ENCODE data around the gene TJP3. TPM values are rescaled to one million over a fixed set of nuclear protein-coding genes. Genes with fewer than 3 reads are reported as not detected.
A peak's percentile ranks its signal among the peaks of the same experiment; 100 is the strongest.

TJP3 gene
- polyA plus RNA-seq, 1 donor from 2014 or later = 4.9 TPM

DNA sequence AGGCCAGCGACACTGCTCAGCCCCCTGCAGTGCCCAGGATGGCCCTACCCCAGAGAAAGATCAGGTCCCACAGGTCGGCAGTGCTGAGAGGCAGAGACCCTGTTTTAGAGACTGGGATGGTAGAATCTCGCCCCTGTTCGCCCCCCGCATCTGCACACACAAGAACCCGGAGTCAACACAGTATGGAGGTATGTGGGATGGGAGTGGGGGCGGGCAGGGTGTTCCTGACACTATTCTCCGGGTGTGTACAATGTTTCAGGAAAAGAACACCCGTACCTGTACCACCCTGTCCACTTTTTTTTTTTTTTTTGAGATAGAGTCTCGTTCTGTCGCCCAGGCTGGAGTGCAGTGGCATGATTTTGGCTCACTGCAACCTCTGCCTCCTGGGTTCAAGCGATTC lies 27.2 kb upstream of the TJP3 start:
- no peak overlapping the region for H3K27ac Mint-ChIP-seq
- peaks cover 5 to 8% (median 6%) of the 10 kb centered on the region in 3 donors for H3K4me1 Mint-ChIP-seq

DNA sequence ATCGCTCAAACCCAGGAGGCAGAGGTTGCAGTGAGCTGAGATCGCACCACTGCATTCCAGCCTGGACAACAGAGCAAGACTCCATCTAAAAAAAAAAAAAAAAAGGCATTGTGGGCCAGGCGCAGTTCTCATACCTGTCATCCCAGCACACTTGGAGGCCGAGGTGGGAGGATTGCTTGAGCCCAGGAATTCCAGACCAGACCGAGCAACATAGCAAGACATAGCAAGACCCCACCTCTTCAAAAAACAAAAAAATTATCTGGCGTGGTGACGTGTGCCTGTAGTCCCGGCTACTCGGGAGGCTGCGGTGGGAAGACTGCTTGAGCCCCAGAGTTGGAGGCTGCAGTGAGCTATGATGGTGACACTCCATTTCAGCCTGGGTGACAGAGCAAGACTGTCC lies 25.9 kb upstream of the TJP3 start:
- Mint-ChIP-seq H3K27ac (no peak overlapping the region), H3K36me3 (peaks cover 5% of the 10 kb centered on the region), H3K9me3 (no peaks in the 10 kb centered on the region), H3K27me3 (no peaks in the 10 kb centered on the region), H3K4me1 (peaks cover 6 to 10% (median 8%) of the 10 kb centered on the region in 3 donors), H3K4me3 (no peak overlapping the region)

More for the DNA sequence above, 27.2 kb upstream of the TJP3 start:
- Mint-ChIP-seq H3K36me3 (peaks cover 6% of the 10 kb centered on the region), H3K27me3 (no peaks in the 10 kb centered on the region), H3K9me3 (no peaks in the 10 kb centered on the region), H3K4me3 (no peak overlapping the region)

DNA sequence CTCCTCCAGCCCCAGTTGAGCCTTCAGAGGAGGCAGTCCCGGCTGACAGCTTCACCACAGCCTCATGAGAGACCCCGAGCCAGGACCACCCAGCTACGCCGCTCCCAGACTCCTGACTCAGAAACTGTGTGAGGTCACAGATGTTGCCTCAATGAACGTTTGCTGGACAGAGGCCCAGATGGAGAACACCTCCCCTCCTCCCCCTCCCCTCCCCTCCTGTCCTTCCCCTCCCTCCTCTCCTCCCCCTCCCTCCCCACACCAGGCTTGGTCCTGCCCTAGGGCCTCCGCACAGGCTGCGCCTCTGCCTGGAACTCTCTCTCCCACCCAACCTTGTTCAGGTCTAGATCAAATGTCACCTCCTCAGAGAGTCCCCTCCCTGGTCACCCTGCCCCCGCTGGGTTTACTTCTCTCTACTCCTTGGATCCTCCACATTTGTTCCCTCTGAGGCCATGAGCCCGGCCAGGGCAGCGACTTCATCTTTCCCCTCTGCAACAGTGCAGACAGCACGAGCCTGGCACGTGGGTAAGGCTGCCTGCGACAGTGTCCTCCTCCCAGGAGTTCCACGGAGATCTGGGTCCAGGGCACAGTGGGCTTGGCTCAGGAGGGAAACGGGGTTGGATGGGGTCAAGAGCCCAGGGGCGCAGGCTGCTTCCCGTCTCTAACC lies 25.3 kb upstream of the TJP3 start:
- Mint-ChIP-seq H3K27ac (no peak overlapping the region), H3K4me3 (peak overlapping the region in 1 of 4 donors; percentile 16), H3K4me1 (peaks cover 6 to 11% (median 10%) of the 10 kb centered on the region in 3 donors)

DNA sequence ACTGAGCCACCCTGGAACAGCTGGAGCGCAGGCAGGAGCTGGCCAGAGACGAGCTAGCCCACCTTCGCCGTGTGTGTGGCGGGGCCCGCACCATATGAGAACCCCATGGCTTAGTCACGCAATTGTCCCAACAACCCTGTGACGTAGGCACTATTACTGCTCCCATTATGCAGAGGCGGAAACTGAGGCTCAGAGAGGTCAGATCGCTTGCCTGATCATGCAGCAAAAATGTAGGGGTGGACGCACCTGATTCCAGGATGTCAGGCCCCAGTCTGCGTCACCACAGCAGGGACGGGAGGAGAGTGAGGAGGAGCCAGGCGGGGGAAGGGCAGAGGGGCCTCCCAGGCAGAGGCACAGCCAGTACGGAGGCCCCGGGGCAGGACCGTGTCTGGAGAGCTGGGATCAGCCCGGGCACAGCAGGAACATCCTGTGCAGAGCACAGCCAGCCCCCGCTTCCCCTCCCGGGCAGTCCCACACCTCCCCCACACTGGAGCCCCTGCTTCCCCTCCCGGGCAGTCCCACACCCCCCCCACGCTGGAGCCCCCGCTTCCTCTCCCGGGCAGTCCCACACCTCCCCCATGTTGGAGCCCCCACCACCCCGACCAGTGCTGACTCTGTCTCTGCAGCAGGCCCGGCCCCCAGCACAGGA lies 24.7 kb upstream of the TJP3 start:
- H3K4me1 Mint-ChIP-seq = peaks cover 6 to 14% (median 11%) of the 10 kb centered on the region in 3 donors
- peaks cover 3% of the 10 kb centered on the region for H3K36me3 Mint-ChIP-seq
- H3K27ac Mint-ChIP-seq = no peak overlapping the region
- peak overlapping the region; percentile 16 to 86 (median 76) for H3K4me3 Mint-ChIP-seq
- no peaks in the 10 kb centered on the region for H3K27me3 Mint-ChIP-seq
- no peaks in the 10 kb centered on the region for H3K9me3 Mint-ChIP-seq

More for the DNA sequence above, 25.3 kb upstream of the TJP3 start:
- H3K9me3 Mint-ChIP-seq = no peaks in the 10 kb centered on the region
- H3K27me3 Mint-ChIP-seq = no peaks in the 10 kb centered on the region
- H3K36me3 Mint-ChIP-seq = peaks cover 3% of the 10 kb centered on the region

DNA sequence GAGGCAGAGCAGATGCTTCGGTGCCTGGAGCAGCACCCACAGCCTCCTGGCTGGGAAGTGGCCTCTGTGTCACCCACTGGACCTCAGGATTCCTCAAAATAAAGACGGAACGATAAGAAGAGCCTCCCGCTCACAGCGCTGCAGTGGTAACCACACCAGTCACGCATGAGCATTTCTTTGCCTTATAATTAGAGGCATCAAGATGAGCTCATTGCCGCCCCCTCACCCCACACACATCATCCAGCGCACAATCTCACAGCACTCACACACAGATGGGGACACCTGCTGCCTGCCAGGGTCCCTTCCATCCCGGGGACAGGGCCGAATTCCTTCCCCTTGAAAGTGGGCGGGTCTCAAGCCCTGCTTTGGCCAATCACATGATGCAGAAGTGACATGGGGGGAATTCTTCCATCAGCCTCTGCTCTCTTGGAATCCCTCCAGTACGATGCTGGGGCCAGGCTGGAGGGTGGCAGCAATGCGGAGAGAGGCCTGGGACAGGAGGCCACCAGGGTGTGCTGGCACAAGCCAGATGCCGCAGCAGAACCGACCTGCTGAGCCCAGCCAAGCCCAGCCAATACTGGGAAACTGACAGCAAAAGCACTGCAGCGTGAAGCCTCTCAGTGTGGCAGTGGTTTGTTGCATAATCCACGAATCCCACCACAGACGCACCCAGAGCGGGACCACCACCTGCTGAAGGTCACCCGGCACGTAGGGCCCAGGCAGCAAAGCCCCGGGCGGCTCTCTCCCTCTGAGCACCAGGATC lies 23.9 kb upstream of the TJP3 start:
- Mint-ChIP-seq H3K27ac (no peak overlapping the region), H3K27me3 (no peaks in the 10 kb centered on the region), H3K4me3 (peak overlapping the region; percentile 34 to 78 (median 70)), H3K36me3 (peaks cover 3% of the 10 kb centered on the region), H3K9me3 (no peaks in the 10 kb centered on the region), H3K4me1 (peaks cover 6 to 15% (median 14%) of the 10 kb centered on the region in 3 donors)

DNA sequence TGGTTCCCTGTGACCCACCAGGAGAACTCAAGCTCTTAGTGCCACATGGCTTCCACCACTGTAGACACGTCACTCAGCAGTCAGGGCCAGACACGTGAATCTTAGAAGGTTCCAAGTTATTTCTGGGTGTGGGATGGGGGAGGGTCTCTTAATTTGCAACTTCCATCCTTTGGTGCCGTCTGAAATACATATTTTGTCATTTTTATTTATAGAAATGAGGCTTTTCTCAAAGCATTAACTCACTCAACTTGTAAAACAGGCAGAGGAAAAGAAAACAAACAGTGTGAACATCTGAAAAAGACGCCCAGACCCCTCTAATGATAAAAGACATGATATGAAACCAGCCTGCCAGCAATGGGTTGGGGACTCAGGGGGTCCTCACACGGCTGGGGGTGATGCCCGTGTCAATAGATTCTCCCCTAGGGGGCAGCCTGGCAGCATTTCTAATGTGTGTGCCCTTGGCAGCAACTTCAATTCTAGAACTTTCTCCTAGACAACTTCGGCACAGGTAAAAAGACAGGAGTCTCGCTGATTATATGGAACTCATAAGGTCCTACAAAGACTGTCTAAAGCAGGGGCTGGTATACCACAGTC lies 23.3 kb upstream of the TJP3 start:
- Mint-ChIP-seq H3K4me1 (peaks cover 6 to 17% (median 16%) of the 10 kb centered on the region in 3 donors), H3K4me3 (peak overlapping the region in 1 of 4 donors; percentile 71), H3K36me3 (peaks cover 3% of the 10 kb centered on the region), H3K27me3 (no peaks in the 10 kb centered on the region), H3K27ac (no peak overlapping the region), H3K9me3 (no peaks in the 10 kb centered on the region)

DNA sequence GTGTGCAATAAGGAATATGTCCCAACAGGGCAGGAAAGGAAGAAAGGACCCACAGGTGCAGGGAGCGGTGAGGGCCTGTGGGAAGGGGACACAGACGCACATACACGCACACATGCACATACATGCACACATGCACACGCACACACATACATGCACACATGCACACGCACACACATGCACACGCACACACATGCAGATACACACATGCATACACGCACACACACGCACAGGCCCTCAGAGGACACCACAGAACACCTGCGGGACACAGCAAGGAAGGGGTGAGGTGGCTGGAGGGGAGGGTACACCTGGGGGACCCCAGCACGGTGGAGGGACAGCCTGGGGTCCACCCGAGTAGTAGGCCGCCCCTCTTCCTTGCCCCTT lies 20.8 kb upstream of the TJP3 start:
- H3K27ac Mint-ChIP-seq = peak overlapping the region in 1 of 3 donors; percentile 65
- no peaks in the 10 kb centered on the region for H3K36me3 Mint-ChIP-seq
- peaks cover 6 to 20% (median 16%) of the 10 kb centered on the region in 3 donors for H3K4me1 Mint-ChIP-seq
- H3K4me3 Mint-ChIP-seq = peak overlapping the region; percentile 72 to 89 (median 84)
- H3K9me3 Mint-ChIP-seq = no peaks in the 10 kb centered on the region
- H3K27me3 Mint-ChIP-seq = no peaks in the 10 kb centered on the region

DNA sequence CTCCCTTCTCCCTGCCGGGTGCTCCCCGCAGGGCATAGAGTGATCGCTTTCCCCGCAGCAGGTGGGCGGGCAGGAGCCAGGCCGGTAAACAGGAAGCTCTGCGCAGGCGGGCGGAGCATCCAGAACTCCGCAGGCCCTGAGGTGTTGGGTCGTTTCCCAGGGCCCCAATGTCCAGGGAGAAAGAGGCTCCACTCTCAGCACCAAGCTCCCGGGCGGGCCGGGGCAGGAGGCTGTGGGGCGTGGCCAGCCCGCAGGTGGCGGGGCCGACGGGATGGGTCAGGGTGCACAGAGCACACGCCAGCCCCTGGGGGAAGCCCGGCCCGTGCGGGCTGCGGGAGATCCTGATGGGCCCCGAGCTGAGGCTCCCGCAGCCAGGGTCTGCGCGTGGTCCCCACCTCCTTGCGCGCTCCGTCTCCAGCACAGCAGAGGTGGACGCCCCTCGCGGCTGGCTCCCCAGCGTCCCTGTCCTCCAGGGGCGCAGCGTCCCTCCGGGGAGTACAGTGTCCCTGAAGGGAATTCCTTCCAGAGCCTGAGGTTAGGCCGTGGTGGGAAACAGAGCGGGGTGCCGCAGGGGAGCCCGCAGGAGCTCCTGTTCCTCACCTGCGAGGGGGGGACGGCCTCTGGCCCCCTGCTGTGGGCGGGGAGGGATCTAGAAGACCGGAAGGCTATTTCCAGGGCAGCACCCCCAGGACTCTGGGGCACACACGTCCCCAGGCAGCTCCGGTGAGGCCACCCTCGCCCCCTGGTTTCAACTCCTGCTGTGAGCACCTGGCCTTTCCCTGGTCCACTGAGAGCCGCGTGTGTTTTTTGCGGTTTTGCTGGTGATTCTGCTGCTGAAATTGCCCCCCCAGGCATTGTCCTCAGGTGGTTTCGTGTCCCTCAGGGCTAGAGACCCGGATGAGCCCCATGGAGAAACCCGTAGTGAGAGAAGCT lies 20.1 kb upstream of the TJP3 start:
- Mint-ChIP-seq H3K27ac (no peak overlapping the region), H3K4me1 (peaks cover 6 to 20% (median 18%) of the 10 kb centered on the region in 3 donors), H3K27me3 (no peaks in the 10 kb centered on the region), H3K4me3 (peak overlapping the region; percentile 72 to 89 (median 84)), H3K36me3 (no peaks in the 10 kb centered on the region), H3K9me3 (no peaks in the 10 kb centered on the region)

DNA sequence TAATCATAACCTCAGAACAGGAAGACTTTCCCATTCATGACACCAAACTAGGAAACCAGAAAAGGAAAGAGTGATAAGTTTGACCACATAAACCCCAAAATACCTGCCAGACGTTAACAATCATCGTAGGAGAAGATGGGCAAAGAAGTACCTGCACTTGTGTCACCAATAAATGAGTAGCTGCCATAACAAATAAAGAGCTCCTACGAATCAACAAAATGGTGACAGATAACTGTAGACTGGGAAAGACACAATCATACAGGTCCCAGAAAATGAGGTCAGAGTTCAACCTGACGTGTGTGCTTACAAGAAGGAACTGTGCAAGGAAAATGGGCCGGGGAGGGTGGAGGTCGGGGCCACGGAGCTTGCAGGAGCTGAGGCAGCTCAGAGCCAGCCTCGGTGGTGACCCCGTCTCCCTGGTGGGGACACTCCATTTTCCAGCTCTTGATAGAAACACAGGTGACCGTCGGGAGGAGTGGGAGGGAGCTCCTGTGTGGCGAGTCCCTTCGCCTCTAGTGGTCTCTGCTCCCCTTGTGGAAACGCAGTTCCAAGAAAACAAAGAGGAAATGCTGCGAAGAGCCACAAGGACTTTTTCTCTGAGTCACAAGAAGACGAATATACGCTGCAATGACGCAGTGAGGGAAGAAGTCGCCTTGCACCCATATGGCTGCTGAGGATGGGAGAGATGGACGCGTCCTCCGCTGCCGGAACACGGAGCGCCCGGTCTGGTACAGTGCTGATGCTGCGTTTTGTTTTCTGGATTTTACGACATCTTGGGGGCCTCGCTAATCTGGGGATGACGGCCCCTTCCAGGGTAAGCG lies 17.4 kb upstream of the TJP3 start:
- peaks cover 0 to 13% (median 12%) of the 10 kb centered on the region in 3 donors for H3K4me1 Mint-ChIP-seq
- H3K9me3 Mint-ChIP-seq = no peaks in the 10 kb centered on the region
- peak overlapping the region in 1 of 3 donors; percentile 59 for H3K27ac Mint-ChIP-seq
- H3K27me3 Mint-ChIP-seq = no peaks in the 10 kb centered on the region
- no peaks in the 10 kb centered on the region for H3K36me3 Mint-ChIP-seq
- peak overlapping the region in 1 of 4 donors; percentile 60 for H3K4me3 Mint-ChIP-seq

DNA sequence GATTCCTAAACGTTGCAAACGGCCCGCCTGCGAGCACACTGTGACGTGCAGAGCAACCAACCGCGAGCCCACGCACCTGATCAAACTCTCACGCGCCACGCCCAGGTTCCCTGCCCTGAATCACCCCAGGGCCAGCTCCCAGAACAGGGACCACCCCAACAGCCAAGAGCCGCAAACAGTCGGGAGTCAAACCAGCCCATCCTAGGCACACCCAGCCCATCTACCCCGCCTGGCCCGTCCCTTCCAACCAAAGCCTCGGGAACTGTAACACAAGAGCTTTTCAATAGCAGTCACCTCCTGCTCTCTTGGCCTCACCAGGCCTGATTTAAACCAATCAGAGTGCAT lies 16.8 kb upstream of the TJP3 start:
- H3K27me3 Mint-ChIP-seq = no peaks in the 10 kb centered on the region
- no peaks in the 10 kb centered on the region for H3K9me3 Mint-ChIP-seq
- H3K4me1 Mint-ChIP-seq = peaks cover 0 to 13% (median 12%) of the 10 kb centered on the region in 3 donors
- H3K4me3 Mint-ChIP-seq = peak overlapping the region in 1 of 4 donors; percentile 35
- H3K27ac Mint-ChIP-seq = no peak overlapping the region
- no peaks in the 10 kb centered on the region for H3K36me3 Mint-ChIP-seq

DNA sequence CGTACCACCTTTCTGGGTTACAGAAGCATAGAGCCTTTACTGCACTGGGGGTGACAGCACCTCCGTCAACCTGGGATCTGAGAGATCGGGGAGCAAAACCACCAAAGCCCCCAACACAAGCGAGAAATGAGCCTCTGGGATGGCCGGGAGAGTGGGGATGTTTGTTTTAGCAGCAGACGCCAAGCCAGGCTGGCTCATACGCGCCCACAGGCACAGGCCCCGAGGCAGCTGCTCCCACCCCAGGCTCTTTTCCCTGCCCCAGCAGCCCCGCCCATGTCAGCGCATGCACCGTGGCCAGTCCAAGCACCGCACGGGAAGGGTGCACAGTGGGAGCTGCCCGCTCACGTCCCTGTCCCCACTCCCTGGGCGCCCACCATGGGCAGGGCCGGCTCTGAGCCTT lies 16.5 kb upstream of the TJP3 start:
- Mint-ChIP-seq H3K4me1 (peaks cover 0 to 13% (median 12%) of the 10 kb centered on the region in 3 donors), H3K9me3 (no peaks in the 10 kb centered on the region), H3K27ac (no peak overlapping the region), H3K4me3 (no peak overlapping the region), H3K27me3 (no peaks in the 10 kb centered on the region), H3K36me3 (no peaks in the 10 kb centered on the region)

DNA sequence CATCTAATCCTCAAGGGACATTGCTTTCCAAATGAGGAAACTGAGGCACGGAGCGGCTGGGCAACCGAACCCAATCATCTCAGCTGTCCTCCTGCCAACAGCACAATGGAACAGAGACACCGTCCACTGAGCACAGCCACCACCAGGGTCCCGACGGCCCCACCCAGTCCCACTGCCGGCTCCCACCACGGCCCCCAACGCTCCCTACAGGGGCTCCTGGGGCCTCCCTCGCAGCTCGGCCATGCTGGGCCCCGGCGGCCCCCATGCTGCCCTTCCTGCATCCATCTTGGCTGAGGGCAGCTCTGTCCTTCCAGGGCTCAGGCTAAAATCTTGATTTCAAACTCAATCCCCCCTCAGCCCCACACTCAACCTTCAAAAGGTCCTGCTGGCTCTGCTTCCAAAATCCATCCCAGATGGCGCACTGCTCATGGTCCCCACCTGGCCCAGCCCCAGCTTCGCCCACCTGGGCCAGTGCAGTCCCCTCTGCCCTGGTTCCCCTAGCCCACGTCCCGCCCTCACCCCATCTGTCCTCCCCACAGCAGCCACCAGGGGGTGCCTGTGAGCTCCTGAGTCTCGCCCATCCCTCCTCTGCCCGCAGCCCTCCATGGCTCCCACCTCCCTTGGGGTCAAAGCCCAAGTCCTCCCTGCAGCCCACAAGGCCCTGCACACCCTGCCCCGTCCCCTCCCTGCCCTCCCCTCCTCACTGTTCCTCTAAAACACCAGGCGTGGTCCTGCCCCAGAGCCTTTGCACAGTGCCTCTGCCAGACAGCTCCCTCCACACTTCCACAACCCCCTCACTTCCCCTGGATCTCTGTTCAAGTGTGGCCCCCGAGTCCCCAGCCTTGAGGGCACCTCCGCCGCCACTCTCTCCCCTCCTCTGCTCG lies 15.8 kb upstream of the TJP3 start:
- H3K27me3 Mint-ChIP-seq = no peaks in the 10 kb centered on the region
- peaks cover 0 to 10% (median 9%) of the 10 kb centered on the region in 3 donors for H3K4me1 Mint-ChIP-seq
- H3K36me3 Mint-ChIP-seq = no peaks in the 10 kb centered on the region
- H3K9me3 Mint-ChIP-seq = no peaks in the 10 kb centered on the region
- no peak overlapping the region for H3K4me3 Mint-ChIP-seq
- no peak overlapping the region for H3K27ac Mint-ChIP-seq

All from IgD-negative memory B cell (primary cell).